ENCODE data around the gene HMOX2.

DNA sequence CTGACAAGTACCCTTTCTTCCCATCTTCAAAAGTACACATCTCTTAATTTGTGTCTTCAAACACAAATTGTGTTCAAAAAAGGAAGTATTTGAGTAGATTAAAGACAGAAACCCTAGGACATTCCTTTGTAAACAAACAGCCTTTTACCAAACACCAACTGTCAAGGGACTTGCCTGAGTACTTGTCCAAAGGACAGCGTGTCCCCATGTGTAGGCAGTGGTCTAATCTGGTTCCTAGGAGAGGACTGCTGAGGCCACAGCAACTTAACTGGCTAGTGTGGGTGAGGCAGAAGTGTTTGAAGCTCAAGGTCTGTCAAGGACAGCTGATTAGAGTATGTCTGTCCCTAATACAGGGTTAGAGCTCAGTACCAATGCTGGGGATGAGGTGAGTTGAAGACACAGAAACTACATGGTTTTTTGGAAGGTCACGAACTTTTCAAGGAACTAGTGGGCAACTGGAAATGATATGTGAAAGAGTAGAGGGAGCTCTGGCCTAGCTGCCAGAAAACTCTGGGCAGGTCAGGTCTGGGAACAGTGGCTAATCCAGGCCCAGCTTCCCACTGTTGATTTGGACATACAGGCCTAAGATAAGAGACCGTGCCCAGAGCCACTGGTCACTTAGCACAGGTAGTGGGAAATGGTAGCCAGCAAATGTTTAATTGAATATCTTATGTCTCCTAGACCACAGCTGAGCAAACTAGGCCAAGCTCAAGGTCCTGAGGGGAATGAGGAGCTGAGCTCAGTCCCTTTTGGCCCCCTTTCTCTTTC lies 10.1 kb downstream of the HMOX2 start:
- TF ChIP-seq POLR2A (IDR thresholded peaks at IDR 0.05; ENCODE audit: low read depth, low read length) = no peak
- TF ChIP-seq POLR2AphosphoS5 (IDR thresholded peaks at IDR 0.05; ENCODE audit: low read depth, low read length) = no peak
- no peak for TF ChIP-seq SPI1 (IDR thresholded peaks at IDR 0.05; ENCODE audit: low read depth, low read length)
- no peak for TF ChIP-seq POU2F2 (IDR thresholded peaks at IDR 0.05; ENCODE audit: low read depth, low read length)
- TF ChIP-seq PAX5 (IDR thresholded peaks at IDR 0.05; ENCODE audit: insufficient read depth, low read length, severe bottlenecking) = no peak
